GM11168 (cell line): ENCODE results near the gene HOOK2.
"Not testable (repeated sequence)": the region's sequence is repeated elsewhere in the genome, so short reads cannot be mapped to it uniquely, and the experiment has no call there.

Source experiments
- in situ Hi-C: fragments of 300-500 bp; cut with MboI; formaldehyde crosslinking; loops from one replicate; pipeline ENCODE4 v1.12.0; 2022; ENCODE audit warnings: low sequenced_read_pairs; ENCODE audit not compliant: unreplicated experiment

Gene HOOK2, protein sequence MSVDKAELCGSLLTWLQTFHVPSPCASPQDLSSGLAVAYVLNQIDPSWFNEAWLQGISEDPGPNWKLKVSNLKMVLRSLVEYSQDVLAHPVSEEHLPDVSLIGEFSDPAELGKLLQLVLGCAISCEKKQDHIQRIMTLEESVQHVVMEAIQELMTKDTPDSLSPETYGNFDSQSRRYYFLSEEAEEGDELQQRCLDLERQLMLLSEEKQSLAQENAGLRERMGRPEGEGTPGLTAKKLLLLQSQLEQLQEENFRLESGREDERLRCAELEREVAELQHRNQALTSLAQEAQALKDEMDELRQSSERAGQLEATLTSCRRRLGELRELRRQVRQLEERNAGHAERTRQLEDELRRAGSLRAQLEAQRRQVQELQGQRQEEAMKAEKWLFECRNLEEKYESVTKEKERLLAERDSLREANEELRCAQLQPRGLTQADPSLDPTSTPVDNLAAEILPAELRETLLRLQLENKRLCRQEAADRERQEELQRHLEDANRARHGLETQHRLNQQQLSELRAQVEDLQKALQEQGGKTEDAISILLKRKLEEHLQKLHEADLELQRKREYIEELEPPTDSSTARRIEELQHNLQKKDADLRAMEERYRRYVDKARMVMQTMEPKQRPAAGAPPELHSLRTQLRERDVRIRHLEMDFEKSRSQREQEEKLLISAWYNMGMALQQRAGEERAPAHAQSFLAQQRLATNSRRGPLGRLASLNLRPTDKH

DNA sequence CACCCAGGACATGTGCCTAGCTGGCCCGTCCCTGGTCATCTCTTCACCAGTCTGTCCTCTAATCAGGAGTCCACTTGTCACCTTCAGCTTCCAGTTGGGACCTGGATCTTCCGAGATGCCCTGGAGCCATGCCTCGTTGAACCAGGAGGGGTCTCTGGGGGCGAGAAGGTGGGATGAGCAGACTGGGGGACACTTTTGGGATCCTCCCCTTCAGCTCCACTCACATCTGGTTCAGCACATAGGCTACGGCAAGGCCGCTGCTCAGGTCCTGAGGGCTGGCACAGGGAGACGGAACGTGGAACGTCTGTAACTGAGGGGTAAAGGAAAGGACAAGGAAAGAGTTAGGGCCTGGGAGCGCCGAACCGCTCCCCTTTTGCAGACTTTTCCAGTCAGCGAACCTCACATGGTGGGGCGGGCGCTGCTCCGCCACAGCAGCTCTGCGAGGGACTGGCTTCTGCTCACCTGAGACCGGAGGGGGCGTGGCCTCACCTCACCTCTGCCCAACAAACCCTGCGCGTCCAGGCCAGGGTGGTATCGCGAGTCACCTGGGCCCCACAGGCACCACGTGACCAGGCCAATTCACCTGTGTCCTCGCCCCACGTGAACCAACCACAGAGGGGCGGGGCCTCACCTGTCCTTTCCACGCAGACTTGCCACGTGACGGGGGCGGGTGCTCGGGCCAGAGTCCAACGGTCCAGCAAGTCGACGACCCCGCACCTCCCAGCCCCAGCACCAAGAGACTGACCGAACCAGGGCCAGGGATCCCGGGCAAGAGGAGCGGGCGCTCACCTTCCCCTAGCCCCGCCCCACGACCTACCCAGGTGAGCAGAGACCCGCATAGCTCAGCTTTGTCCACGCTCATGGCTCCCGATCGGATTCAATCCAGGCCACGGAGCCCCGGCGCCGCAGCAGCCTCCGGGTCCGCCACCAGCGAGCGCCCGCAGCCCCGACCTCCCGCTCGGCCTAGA is at the start of gene HOOK2:
Gene HOOK2, minus strand, starts transcription at position 965 of the 968 bp plus-strand sequence. Its CDS starts 103 bp downstream, at position 862.
- in situ Hi-C loops, result no loop called here

DNA sequence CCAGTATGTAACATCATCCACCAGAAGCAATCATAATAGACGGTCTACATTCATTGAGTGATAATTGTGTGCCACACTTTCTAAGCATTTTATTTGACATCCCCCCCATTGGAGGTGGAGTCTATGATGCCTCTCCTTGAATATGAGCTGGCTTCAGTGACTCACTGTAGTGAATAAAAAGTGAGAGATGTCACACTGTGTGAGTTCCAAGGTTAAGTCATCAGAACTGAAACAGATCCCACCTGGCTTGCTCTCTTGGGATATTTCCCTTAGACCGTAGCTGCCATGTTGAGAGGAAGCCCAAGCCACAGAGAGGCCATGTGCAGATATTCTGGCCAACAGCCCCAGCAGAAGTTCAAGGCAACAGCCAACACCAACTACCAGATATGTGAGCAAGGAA is 46.4 kb upstream of the HOOK2 start:
- in situ Hi-C loops, result no loop called here

DNA sequence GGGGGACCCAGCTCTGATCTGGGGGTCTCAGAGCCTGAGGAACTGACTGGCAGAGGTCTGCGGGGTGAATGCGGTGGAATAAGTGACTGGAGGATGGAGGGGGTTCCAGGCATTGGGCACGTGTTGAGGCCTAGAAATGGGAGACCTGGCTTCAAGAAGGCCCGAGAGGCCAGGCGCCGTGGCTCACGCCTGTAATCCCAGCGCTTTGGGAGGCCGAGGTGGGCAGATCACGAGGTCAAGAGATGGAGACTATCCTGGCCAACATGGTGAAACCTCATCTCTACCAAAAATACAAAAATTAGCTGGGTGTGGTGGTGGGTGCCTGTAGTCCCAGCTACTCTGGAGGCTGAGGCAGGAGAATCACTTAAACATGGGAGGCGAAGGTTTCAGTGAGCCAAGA is 42.5 kb upstream of the HOOK2 start:
- in situ Hi-C loops, result not testable (repeated sequence)

DNA sequence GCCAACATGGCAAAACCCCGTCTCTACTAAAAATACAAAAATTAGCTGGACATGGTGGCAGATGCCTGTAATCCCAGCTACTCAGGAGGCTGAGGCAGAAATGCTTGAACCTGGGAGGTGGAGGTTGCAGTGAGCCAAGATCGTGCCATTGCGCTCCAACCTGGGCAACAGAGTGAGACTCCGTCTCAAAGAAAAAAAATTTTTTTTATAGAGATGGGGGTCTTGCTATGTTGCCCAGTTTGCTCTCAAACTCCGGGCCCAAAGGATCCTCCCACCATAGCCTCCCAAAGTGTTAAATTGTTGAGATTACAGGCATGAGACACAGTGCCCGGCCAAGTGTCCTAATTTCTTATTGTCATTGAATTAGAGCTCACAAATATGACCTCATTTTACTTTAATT is 41.8 kb upstream of the HOOK2 start:
- in situ Hi-C loops, result not testable (repeated sequence)

DNA sequence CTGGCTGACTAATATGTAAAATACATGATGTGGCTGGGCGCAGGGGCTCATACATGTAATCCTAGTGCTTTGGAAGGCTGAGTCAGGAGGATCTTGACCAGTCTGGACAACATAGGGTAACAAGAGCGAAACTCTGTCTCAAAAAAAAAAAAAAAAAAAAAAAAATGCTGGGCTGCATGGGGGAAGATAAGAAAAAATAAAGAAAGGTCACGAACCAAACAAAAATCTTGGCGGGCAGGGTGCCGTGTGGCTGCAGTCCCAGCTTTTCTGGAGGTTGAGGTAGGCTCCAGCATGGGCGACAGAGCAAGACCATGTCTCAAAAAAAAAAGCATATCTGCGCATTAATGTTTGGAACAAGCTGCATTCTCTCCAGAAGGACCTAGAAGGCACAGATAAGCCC is 39.7 kb upstream of the HOOK2 start:
- in situ Hi-C loops, result no loop called here

DNA sequence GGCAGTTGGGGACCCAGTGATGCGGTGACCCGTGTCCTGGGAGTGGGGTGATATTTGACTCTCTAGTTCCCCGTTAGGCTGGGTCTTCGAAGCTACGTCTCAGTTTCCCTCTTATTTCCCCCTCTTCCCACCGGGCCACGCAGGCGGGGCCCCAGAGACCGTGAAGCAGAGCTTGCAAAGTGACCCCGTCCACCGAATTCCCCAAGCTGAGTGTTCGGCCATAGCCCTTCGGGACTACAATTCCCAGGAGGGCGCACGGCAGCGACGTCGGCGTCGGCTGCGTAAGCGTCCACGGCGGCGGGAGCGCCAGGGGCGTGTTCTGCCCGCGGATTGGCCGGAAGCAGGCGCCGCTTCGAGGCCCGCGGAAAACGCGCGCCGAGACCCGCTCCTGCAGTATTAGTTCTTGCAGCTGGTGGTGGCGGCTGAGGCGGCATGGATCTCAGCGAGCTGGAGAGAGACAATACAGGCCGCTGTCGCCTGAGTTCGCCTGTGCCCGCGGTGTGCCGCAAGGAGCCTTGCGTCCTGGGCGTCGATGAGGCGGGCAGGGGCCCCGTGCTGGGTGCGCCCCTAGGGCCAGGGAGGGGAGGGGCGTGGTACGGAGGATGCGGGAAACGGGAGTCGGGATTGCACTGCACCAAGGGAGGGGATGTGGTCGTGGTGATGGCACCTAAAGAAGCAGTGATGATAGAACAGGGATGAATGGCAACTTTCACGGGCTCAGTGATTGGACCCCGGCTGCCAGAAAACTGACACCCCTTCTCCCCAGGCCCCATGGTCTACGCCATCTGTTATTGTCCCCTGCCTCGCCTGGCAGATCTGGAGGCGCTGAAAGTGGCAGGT is 31.1 kb upstream of the HOOK2 start, which contains the start of gene RNASEH2A:
Gene RNASEH2A, plus strand, starts transcription at position 343 of the 840 bp plus-strand sequence. Its CDS starts 90 bp downstream, at position 433.
- in situ Hi-C loops, result no loop called here

DNA sequence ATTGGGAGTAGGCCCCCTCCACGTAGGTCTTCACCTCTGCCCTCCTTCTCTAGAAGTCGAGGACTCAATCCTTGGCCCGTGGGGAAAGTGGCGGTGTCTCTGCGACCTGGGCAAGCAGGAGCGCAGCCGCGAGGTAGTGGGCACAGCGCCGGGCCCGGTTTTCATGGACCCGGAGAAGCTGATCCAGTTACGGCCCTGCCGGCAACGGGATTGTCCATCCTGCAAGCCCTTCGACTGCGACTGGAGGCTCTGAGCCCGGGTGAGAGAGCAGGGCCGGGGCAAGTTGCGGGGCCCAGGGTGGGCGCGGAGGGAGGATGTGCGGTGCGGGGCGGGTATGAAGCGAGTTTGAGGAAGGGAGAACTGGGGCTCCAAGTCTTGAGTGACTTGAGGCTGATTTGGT is 28.7 kb upstream of the HOOK2 start:
- in situ Hi-C loops, result loop anchor here (5.0 kb wide), 1 partner anchor 37 kb away; no protein-coding TSS in a partner anchor

DNA sequence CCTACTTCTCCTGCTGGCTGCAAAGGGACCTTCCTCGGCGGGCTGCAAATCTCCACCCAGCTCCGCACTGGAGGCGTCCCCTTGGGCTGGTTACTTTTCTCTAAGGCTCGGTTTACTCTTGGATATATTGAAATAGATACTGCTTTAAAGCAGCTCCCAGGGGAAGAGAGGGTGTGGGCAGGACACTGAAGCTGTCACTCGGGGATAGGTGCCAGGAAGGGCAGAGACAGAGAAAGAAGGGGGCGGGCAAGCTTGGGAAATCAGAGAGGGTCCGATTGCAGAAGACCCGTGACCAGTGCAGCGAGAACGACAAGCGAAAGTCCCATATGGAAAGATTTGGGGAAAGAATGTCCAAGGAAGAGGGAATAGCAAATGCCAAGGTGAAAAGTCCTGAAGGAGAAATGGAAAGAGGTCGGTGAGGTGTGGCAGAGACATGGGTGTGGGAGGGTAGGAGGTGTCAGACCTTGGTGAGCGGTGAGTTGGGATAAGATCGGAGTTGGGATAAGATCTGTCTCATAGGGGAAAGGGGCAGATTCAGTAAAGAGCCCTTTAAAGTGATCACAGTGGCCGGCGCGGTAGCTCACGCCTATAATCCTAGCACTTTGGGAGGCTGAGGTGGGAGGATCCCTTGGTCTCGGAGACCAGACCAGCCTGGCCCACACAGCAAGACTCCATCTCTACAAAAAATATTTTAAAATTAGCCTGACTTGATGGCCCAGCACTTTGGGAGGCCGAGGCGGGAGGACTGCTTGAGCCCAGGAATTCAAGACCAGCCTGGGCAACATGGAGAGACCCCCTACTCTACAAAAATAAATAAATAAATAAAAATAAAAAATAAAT is 27.1 kb upstream of the HOOK2 start:
- in situ Hi-C loops, result loop anchor here (5.0 kb wide), 1 partner anchor 35 kb away; no protein-coding TSS in a partner anchor

DNA sequence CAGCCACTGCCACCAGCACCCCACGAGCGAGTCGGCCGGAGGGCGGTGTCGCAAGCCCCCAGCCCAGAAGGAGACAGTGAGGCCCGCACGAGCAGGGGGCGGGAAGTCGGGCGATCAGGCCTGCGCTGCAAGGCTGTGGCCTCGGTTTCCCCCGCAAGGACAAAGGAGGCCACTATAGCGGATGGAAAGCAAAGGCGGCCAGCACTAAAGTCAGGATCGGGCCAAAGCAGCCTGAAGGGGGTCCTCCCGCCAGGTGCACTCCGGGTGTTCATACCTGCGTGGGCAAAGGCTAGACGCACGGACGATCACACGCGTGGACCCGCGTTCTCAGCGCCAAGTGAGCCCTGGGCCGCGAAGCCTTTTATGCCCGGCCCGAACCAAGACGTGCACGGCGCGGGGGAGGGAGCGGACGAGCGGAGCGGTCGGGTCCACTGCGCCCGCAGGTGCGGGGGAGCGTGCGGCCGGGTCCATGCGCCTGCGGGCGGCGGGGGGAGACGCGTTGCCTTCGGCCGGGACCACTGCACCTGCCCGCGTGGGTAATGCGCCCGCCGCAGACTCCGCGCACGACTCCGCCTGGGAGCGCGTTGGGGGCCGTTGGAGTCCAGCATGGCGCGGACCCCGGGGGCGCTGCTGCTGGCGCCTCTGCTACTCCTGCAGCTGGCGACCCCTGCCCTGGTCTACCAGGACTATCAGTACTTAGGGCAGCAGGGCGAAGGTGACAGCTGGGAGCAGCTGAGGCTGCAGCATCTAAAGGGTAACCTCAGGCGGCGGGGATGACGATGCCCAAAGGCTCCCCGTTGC is 26.3 kb upstream of the HOOK2 start, which contains the start of the genes PRDX2 and THSD8:
Gene PRDX2, minus strand, starts transcription at position 335 of the 801 bp plus-strand sequence. CDS start 539 bp downstream, outside the sequence.
Gene THSD8, plus strand, starts transcription at position 604 of the 801 bp plus-strand sequence. Its CDS starts 3 bp downstream, at position 607.
- in situ Hi-C loops, result loop anchor here (5.0 kb wide), 1 partner anchor 34 kb away; no protein-coding TSS in a partner anchor

DNA sequence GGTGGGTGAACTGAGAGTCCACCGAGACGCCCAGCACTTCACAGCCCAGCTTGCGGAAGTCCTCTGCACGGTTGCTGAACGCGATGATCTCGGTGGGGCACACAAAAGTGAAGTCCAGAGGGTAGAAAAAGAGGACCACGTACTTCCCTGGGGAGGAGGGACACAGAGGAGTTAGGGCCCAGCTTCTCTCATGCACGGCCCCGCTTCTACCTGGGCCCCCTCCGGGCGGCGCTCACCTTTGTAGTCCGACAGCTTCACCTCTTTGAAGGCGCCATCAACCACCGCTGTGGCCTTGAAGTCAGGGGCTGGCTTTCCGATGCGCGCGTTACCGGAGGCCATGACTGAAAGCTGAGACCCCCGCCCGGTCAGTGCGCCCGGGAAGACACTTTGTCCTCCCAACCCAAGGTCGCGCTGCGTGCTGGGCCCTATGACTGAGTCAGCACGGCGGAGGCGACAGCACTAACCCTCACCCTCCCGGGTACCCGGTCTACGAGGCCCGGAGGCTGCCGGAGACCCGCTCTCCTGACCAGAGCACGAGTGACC is 25.6 kb upstream of the HOOK2 start:
- in situ Hi-C loops, result loop anchor here (5.0 kb wide), 1 partner anchor 34 kb away; no protein-coding TSS in a partner anchor

DNA sequence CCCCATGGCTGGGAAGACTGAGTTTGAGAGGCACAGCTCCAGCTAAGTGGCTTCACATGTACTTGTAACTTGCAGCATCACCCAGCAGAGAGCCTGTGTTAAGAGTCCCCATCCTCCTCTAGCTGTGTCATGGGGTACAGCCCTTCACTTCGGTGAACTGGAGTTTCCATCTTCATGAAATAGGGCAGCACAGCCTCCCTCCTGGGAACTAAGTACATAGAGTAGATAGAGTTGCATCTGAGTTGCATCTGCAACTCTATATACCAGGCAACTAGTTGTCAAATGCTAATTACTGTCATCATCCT is 25.1 kb upstream of the HOOK2 start:
- in situ Hi-C loops, result loop anchor here (5.0 kb wide), 1 partner anchor 33 kb away; no protein-coding TSS in a partner anchor

DNA sequence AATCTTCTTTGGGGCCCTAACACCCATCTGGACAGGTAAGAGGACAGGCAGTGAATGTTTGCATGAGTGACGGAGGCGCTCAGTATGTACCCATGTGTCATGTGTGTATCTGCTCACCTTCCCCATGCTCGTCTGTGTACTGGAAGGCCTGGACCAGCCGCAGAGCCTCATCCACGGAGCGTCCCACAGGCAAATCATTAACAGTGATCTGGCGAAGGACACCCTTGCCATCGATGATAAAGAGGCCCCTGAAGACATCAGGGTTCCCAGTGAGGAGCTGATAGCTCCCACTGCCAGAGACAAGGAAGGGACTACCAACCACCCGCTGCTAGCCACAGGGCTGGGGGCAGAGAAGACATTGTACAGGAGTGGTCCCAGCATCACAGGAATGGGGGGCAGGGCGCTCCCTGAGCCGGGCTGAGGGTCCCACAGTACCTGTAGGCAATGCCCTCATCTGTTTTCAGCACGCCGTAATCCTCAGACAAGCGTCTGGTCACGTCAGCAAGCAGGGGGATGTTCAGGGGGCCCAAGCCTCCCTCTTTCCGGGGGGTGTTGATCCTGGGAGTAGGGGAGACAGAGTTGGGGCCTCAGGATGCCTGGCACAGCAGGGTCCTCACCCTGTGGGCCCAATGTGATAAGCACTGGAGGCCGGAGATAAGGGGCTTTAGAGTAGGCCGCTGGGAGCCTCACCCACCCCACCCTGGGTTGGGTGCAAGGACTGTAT is 24.6 kb upstream of the HOOK2 start:
- in situ Hi-C loops, result loop anchor here (5.0 to 10.0 kb wide), 2 partner anchors 33 to 635 kb away; partner anchors contain the start of gene ZNF136

DNA sequence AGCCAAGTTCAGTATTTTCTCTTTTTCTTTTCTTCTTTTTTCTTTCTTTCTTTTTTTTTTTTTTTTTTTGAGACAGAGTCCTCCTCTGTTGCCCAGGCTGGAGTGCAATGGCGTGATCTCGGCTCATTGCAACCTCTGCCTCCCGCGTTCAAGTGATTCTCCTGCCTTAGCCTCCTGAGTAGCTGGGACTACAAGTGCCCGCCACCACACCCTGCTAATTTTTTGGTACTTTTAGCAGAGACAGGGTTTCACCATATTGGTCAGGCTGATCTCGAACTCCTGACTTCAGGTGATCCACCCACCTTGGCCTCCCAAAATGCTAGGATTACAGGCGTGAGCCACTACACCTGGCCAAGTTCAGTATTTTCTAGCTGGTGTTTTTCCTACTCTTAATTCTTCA is 22.3 kb upstream of the HOOK2 start:
- in situ Hi-C loops, result loop anchor here (10.0 kb wide), 1 partner anchor 633 kb away; the partner anchor contains the start of gene ZNF136

DNA sequence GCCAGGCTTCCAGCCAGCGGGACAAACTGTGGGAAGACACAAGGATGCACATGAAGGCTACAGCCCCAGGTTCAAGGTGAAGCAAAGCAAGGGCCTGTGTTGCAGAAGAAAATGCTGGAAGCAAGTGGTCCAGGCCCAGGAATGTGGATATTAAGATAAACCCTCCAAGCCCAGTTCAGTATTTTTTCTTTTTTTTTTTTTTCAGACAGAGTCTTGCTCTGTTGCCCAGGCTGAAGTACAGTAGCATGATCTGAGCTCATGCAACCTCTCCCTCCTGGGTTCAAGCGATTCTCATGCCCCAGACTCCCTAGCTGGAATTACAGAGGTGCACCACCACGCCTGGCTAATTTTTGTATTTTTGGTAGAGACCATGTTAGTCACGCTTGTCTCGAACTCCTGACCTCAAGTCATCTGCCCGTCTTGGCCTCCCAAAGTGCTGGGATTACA is 21.8 kb upstream of the HOOK2 start:
- in situ Hi-C loops, result loop anchor here (10.0 kb wide), 1 partner anchor 632 kb away; the partner anchor contains the start of gene ZNF136

DNA sequence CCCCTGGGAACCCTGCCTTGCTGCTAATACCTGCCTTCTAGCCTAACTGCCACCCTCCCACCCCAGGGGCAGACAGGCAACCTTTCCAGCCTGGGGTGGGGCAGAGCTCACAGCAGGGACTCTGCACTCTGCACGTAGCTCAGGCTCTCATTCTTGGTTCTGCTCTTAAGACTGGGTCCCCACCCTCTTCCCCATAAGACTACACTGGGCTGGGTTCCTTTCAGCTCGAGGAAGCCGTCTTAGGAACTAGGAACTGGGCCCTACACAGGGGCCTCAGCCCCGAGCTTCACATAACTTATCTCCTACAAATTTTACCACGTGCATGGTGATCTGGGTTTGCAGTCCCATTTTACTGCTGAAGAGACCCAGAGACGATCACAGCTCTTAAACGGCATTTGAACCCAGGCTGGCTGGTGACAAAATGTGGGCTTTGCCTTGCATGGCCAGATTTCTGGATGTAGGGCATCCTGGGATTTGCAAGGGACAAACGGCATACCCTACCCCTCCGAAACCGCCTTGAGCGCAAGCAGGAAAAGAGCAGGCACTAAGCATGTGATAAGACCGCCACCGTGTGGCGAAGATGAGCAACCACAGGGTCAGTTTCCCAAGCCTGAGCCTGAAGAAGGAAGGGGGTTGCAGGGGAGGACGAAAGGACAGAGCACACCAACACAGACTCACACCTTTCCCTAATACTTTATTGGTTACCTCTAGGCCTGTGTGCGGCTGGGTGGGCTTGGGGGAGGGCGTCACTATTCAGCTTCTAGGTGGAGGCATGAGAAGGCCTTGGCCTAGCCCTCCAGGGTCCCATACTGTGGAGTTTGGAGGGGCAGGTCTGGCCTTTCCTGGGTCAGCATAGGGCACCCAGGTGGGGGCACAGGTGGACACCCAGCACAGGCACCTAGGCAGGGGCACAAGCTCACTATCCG is 21.1 kb upstream of the HOOK2 start:
- in situ Hi-C loops, result loop anchor here (10.0 kb wide), 1 partner anchor 632 kb away; the partner anchor contains the start of gene ZNF136
